Fibroblast of pulmonary artery (primary cell): ENCODE data around the gene SLC24A4.
A peak's percentile ranks its signal among the peaks of the same experiment; 100 is the strongest.

ENCODE experiments used
- DNase-seq: peaks from one replicate; pipeline ENCODE4 v3.0.0-alpha.2; 2010; ENCODE audit warnings: low read depth
- H3K4me3 ChIP-seq: replicated peaks from 2 replicates; pipeline ENCODE4 v1.5.1; 2011; ENCODE audit warnings: low read depth, mild to moderate bottlenecking, control low read depth, low read length, moderate library complexity
- CTCF ChIP-seq: IDR thresholded peaks from 2 replicates; pipeline ENCODE4 v1.5.1; 2011; ENCODE audit warnings: mild to moderate bottlenecking, control low read depth, low read length, inconsistent platforms; ENCODE audit errors: missing control alignments

The SLC24A4 gene

GRCh38 chr14:92425101-92425500 is 102.1 kb downstream of the SLC24A4 start:
- no peak for TF ChIP-seq CTCF
- DNase-seq, result peak; percentile 60
- no peak overlapping the region for H3K4me3 ChIP-seq

GRCh38 chr14:92426237-92426636 is 103.3 kb downstream of the SLC24A4 start:
- no peak overlapping the region for H3K4me3 ChIP-seq
- TF ChIP-seq CTCF, result no peak
- peak; percentile 53 for DNase-seq

- no peak for TF ChIP-seq CTCF
- H3K4me3 ChIP-seq, result no peak overlapping the region
- DNase-seq, result no peak
Observed at GRCh38 chr14:92427096-92427495, 104.1 kb downstream of the SLC24A4 start.

GRCh38 chr14:92430686-92431085 is 107.7 kb downstream of the SLC24A4 start:
- TF ChIP-seq CTCF, result no peak
- no peak for DNase-seq
- no peak overlapping the region for H3K4me3 ChIP-seq

- no peak for DNase-seq
- H3K4me3 ChIP-seq, result no peak overlapping the region
- no peak for TF ChIP-seq CTCF
Observed at GRCh38 chr14:92431199-92431725, 108.3 kb downstream of the SLC24A4 start.

GRCh38 chr14:92433407-92433806 is 110.4 kb downstream of the SLC24A4 start:
- no peak overlapping the region for H3K4me3 ChIP-seq
- TF ChIP-seq CTCF, result no peak
- DNase-seq, result no peak

- no peak for TF ChIP-seq CTCF
- H3K4me3 ChIP-seq, result no peak overlapping the region
- no peak for DNase-seq
Observed at GRCh38 chr14:92435154-92435553, 112.2 kb downstream of the SLC24A4 start.
